PC-9 (cell line): ENCODE results near the gene DNAI2. TPM values are rescaled to one million over a fixed set of nuclear protein-coding genes. Genes with fewer than 3 reads are reported as not detected.

Experiments used
- BruUV-seq: library from RNA; stranded (reverse); fragments of 400-500 nt; replicated peaks from 2 replicates; lab custom pipeline; 2021; lab: Mats Ljungman, UMichigan
- CTCF ChIA-PET: fragments of 300-600 bp; sonication (Branson Sonifier 250); formaldehyde crosslinking; loops from one replicate; lab custom pipeline; 2022; ENCODE audit warnings: antibody characterized with exemption; lab: Charles Lee
- POLR2A ChIA-PET: fragments of 300-600 bp; sonication (Branson Sonifier 250); formaldehyde crosslinking; loops from one replicate; lab custom pipeline; 2022; ENCODE audit warnings: antibody characterized with exemption; ENCODE audit not compliant: unreplicated experiment; lab: Charles Lee
- DNase-seq, 2 experiments: peaks; one replicate each; pipeline versions ENCODE4 v3.0.0 to v3.0.0-alpha.2; 2015 to 2022; ENCODE audit warnings: mixed read lengths in 1 of 2
- H2AFZ ChIP-seq: fragments of 200-600 bp; sonication (generic); 2 replicates; pipeline ENCODE4 v1.8.1; 2017; ENCODE audit warnings: antibody characterized with exemption
- H3F3A ChIP-seq: fragments of 200-600 bp; sonication (generic); 2 replicates; pipeline ENCODE4 v1.8.1; 2017; ENCODE audit warnings: antibody characterized with exemption, mild to moderate bottlenecking, low read depth; ENCODE audit not compliant: insufficient read depth
- H3K27ac ChIP-seq: fragments of 200-600 bp; sonication (generic); 2 replicates; pipeline ENCODE4 v1.6.1; 2016; ENCODE audit warnings: mixed run types
- H3K27me3 ChIP-seq: fragments of 200-600 bp; sonication (generic); 2 replicates; pipeline ENCODE4 v1.6.1; 2016; ENCODE audit warnings: low read depth, mixed run types; ENCODE audit not compliant: insufficient read depth
- H3K36me3 ChIP-seq: fragments of 200-600 bp; sonication (generic); 2 replicates; pipeline ENCODE4 v1.6.1; 2016; ENCODE audit warnings: low read depth, mixed run types
- H3K4me1 ChIP-seq: fragments of 200-600 bp; sonication (generic); replicated peaks from 2 replicates; pipeline ENCODE4 v1.6.1; 2016; ENCODE audit warnings: mixed run types; ENCODE audit not compliant: insufficient read depth
- H3K4me2 ChIP-seq: fragments of 200-600 bp; sonication (generic); 2 replicates; pipeline ENCODE4 v1.6.1; 2017; ENCODE audit warnings: mixed run types
- H3K4me3 ChIP-seq: fragments of 200-600 bp; sonication (generic); 2 replicates; pipeline ENCODE4 v1.6.1; 2016; ENCODE audit warnings: mixed run types
- H3K79me2 ChIP-seq: fragments of 200-600 bp; sonication (generic); 2 replicates; pipeline ENCODE4 v1.6.1; 2017; ENCODE audit warnings: low read depth, mixed run types
- H3K9me2 ChIP-seq: fragments of 200-600 bp; sonication (generic); 2 replicates; pipeline ENCODE4 v1.8.1; 2017; ENCODE audit warnings: mild to moderate bottlenecking; ENCODE audit not compliant: insufficient read depth
- H3K9me3 ChIP-seq: fragments of 200-600 bp; sonication (generic); 2 replicates; pipeline ENCODE4 v1.8.1; 2016; ENCODE audit warnings: low read depth; ENCODE audit not compliant: insufficient read depth
- H4K20me1 ChIP-seq: fragments of 200-600 bp; sonication (generic); 2 replicates; pipeline ENCODE4 v1.8.1; 2017; ENCODE audit not compliant: insufficient read depth
- CTCF ChIP-seq: fragments of 200-600 bp; sonication (generic); conservative IDR thresholded peaks from 2 replicates; pipeline ENCODE4 v1.6.1; 2017; ENCODE audit warnings: mixed run types, antibody characterized with exemption, mild to moderate bottlenecking, moderate library complexity
- EZH2 ChIP-seq: fragments of 200-600 bp; sonication (generic); IDR thresholded peaks from 2 replicates; pipeline ENCODE4 v1.8.0; 2017; ENCODE audit warnings: antibody characterized with exemption, low read depth
- intact Hi-C: fragments of 100-400 bp; cut with micrococcal nuclease; formaldehyde crosslinking; loops from one replicate; pipeline ENCODE4 v1.10.0; 2022; ENCODE audit not compliant: unreplicated experiment
- total RNA-seq: library from RNA; stranded (reverse); gene quantifications from 2 replicates; pipeline ENCODE4 v1.2.3, GENCODE V29; 2021

The DNAI2 gene
- total RNA-seq, 1 experiment from 2014 or later = not detected

GRCh38 chr17:74317071-74317470, 43.0 kb downstream of the DNAI2 start:
- Histone ChIP-seq H2AFZ (no peak overlapping the region), H3K4me2 (no peak overlapping the region), H3K79me2 (no peaks in the 10 kb centered on the region), H3K36me3 (no peaks in the 10 kb centered on the region), H4K20me1 (no peaks in the 10 kb centered on the region), H3K4me1 (no peaks in the 10 kb centered on the region), H3K27me3 (peaks cover 93% of the 10 kb centered on the region), H3K27ac (no peak overlapping the region), H3K9me3 (no peaks in the 10 kb centered on the region), H3F3A (no peaks in the 10 kb centered on the region), H3K4me3 (no peak overlapping the region), H3K9me2 (no peaks in the 10 kb centered on the region)
- ChIA-PET POLR2A (no interaction called here), CTCF (no interaction called here)
- TF ChIP-seq EZH2 = no peak
- TF ChIP-seq CTCF = no peak
- no TSS peak for BruUV-seq
- no peak for DNase-seq
- intact Hi-C loops = no loop called here

- TF ChIP-seq EZH2 (no peak), CTCF (no peak)
- H3K27me3 ChIP-seq = peaks cover 93% of the 10 kb centered on the region
Observed at GRCh38 chr17:74318391-74318790, 44.4 kb downstream of the DNAI2 start.

GRCh38 chr17:74324521-74324920, 50.5 kb downstream of the DNAI2 start:
- intact Hi-C loops = no loop called here
- no peak for TF ChIP-seq CTCF
- no peak for TF ChIP-seq EZH2
- peaks cover 61% of the 10 kb centered on the region for H3K27me3 ChIP-seq
- H3K36me3 ChIP-seq = no peaks in the 10 kb centered on the region
- no peaks in the 10 kb centered on the region for H3K4me1 ChIP-seq
- H3F3A ChIP-seq = no peaks in the 10 kb centered on the region
- no peak for DNase-seq
- no TSS peak for BruUV-seq
- H3K79me2 ChIP-seq = no peaks in the 10 kb centered on the region
- H4K20me1 ChIP-seq = no peaks in the 10 kb centered on the region
- H3K9me2 ChIP-seq = no peaks in the 10 kb centered on the region
- ChIA-PET POLR2A (no interaction called here), CTCF (no interaction called here)
- H3K4me2 ChIP-seq = no peak overlapping the region
- H3K9me3 ChIP-seq = no peaks in the 10 kb centered on the region
- no peak overlapping the region for H3K4me3 ChIP-seq
- H3K27ac ChIP-seq = no peak overlapping the region
- H2AFZ ChIP-seq = no peak overlapping the region

More at GRCh38 chr17:74318391-74318790, 44.4 kb downstream of the DNAI2 start:
- Histone ChIP-seq H2AFZ (no peak overlapping the region), H3F3A (no peaks in the 10 kb centered on the region), H3K79me2 (no peaks in the 10 kb centered on the region), H4K20me1 (no peaks in the 10 kb centered on the region), H3K4me3 (no peak overlapping the region), H3K4me2 (no peak overlapping the region), H3K36me3 (no peaks in the 10 kb centered on the region), H3K4me1 (no peaks in the 10 kb centered on the region), H3K9me2 (no peaks in the 10 kb centered on the region), H3K9me3 (no peaks in the 10 kb centered on the region), H3K27ac (no peak overlapping the region)
- no peak for DNase-seq
- intact Hi-C loops = no loop called here
- no TSS peak for BruUV-seq
- POLR2A ChIA-PET = no interaction called here
- CTCF ChIA-PET = no interaction called here
